Gastroesophageal sphincter (tissue), 4 donors: Measurements from ENCODE around the gene RBM12. TPM values are rescaled to one million over a fixed set of nuclear protein-coding genes. Genes with fewer than 3 reads are reported as not detected.
"Not testable (repeated sequence)": the region's sequence is repeated elsewhere in the genome, so short reads cannot be mapped to it uniquely, and the experiment has no call there.

ENCODE experiments used
- ATAC-seq: fragments of 150-250 bp; one replicate; pipeline ENCODE4 v1.9.1; 2016; ENCODE audit warnings: mild to moderate bottlenecking, moderate library complexity
- H3K27ac ChIP-seq, 4 donors: fragments of 200-600 bp; sonication (generic) in 3 of 4; 1 replicate in 3 of 4; 2 replicates in 1 of 4; pipeline ENCODE4 v1.5.1; 2016 to 2019
- H3K27me3 ChIP-seq: fragments of 200-600 bp; sonication (generic); one replicate; pipeline ENCODE4 v1.5.1; 2019
- H3K36me3 ChIP-seq, 2 donors: fragments of 200-600 bp; sonication (generic); one replicate each; pipeline ENCODE4 v1.5.1; 2019; ENCODE audit warnings: control low read depth in 1 of 2
- H3K4me1 ChIP-seq, 3 donors: fragments of 200-600 bp; sonication (generic); 1 replicate in 2 of 3; 2 replicates in 1 of 3; pipeline ENCODE4 v1.5.1; 2016 to 2019; ENCODE audit warnings: control low read depth in 2 of 3
- H3K4me3 ChIP-seq, 2 donors: fragments of 200-600 bp; sonication (generic); one replicate each; pipeline ENCODE4 v1.5.1; 2019; ENCODE audit warnings: mild to moderate bottlenecking in 1 of 2, moderate library complexity in 1 of 2
- H3K9me3 ChIP-seq, 3 donors: fragments of 200-600 bp; sonication (generic); one replicate each; pipeline ENCODE4 v1.5.1; 2017 to 2019; ENCODE audit warnings: control low read depth in 2 of 3
- EP300 ChIP-seq: sonication (generic); formaldehyde crosslinking; IDR thresholded peaks from one replicate; pipeline ENCODE4 v1.6.1; 2017; ENCODE audit warnings: antibody characterized with exemption, mild to moderate bottlenecking
- POLR2A ChIP-seq, 2 donors: fragments of 450-650 bp; IDR thresholded peaks; one replicate each; pipeline ENCODE4 v1.6.1; 2017; ENCODE audit warnings: antibody characterized with exemption in 2 of 2, mild to moderate bottlenecking in 2 of 2, moderate library complexity in 1 of 2
- POLR2AphosphoS5 ChIP-seq: sonication (generic); formaldehyde crosslinking; IDR thresholded peaks from one replicate; pipeline ENCODE4 v1.6.1; 2017; ENCODE audit warnings: antibody characterized with exemption
- WGBS, 2 donors: methylation state at CpG; one replicate each; pipeline ENCODE4 v1.1.5; 2018; ENCODE audit warnings: low coverage in 1 of 2; 5-methylcytosine and 5-hydroxymethylcytosine counted together
- total RNA-seq, 4 donors: library from RNA; depleted of rRNA; stranded (reverse); fragments of >200 nt; gene quantifications; one replicate each; pipeline ENCODE4 v1.1.0, GENCODE V29; 2016
- TF ChIP-seq, protein P1 (sequence below), 4 experiments: fragments of 200-600 bp in 2 of 4; fragments of 450-650 bp in 2 of 4; sonication (generic) in 1 of 4; IDR thresholded peaks; one replicate each; pipeline ENCODE4 v1.5.1; 2017 to 2019; ENCODE audit warnings: antibody characterized with exemption in 4 of 4, mild to moderate bottlenecking in 2 of 4, moderate library complexity in 2 of 4

The RBM12 gene
- total RNA-seq, 4 donors from 2014 or later = 18.9 to 36.3 (median 29.5) TPM

DNA sequence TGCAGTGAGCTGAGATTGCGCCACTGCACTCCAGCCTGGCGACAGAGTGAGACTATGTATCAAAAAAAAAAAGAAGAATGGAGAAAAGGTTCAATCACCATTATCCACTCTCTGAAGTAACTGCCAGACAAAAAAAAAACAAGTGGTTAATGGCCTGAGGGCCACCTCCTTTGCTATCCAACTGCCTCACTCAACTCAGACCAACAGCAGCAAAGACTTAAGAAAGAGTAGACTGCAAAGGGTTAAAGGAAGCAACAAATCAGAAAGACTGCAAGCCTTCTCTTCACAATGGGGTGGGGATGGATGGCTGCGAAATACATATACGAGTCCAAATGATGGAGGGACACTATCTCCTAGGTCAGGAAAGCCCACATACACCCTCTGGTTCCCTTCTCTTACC, 31.3 kb upstream of the RBM12 start:
- ATAC-seq = no peak
- WGBS, 2 donors = 77 to 78% methylated on average over 3 of the region's 4 CpGs
- Histone ChIP-seq H3K4me1 (peaks cover 0 to 32% (median 11%) of the 10 kb centered on the region in 3 donors), H3K36me3 (peaks cover 0 to 56% of the 10 kb centered on the region in 2 donors), H3K9me3 (no peaks in the 10 kb centered on the region), H3K27me3 (no peaks in the 10 kb centered on the region), H3K27ac (no peak overlapping the region), H3K4me3 (no peak overlapping the region)
- TF ChIP-seq, protein P1, sequence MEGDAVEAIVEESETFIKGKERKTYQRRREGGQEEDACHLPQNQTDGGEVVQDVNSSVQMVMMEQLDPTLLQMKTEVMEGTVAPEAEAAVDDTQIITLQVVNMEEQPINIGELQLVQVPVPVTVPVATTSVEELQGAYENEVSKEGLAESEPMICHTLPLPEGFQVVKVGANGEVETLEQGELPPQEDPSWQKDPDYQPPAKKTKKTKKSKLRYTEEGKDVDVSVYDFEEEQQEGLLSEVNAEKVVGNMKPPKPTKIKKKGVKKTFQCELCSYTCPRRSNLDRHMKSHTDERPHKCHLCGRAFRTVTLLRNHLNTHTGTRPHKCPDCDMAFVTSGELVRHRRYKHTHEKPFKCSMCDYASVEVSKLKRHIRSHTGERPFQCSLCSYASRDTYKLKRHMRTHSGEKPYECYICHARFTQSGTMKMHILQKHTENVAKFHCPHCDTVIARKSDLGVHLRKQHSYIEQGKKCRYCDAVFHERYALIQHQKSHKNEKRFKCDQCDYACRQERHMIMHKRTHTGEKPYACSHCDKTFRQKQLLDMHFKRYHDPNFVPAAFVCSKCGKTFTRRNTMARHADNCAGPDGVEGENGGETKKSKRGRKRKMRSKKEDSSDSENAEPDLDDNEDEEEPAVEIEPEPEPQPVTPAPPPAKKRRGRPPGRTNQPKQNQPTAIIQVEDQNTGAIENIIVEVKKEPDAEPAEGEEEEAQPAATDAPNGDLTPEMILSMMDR (IDR thresholded peaks at IDR 0.05) = no peak
- TF ChIP-seq EP300 (no peak), POLR2A (IDR thresholded peaks at IDR 0.05) (no peak), POLR2AphosphoS5 (no peak)

DNA sequence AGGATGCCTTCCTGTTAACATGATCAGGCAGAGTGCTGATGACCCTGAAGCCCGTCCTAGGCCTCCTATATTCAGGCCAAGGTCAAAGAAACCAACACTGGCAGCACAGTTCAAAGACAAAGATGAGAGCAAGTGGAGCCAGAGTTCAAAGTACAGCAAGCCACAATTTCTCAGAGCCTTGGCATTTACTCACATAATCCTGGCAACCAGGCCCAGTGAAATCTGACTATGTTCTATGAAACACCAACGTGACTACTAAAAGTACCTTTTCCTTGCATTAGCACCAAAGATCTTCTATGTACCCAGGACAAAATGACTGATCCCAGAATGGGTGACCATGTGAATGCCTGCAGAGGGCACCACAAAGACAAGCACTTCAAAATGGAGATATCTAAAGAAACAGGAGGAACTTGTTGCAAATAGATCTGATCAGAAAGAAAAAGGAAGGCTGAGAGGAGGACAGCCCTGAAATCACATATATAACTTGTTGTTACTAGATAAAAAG, 30.6 kb upstream of the RBM12 start:
- no peak for ATAC-seq
- H3K27ac ChIP-seq = no peak overlapping the region
- no peak overlapping the region for H3K4me3 ChIP-seq
- peaks cover 0 to 26% (median 11%) of the 10 kb centered on the region in 3 donors for H3K4me1 ChIP-seq
- 60 to 78% methylated on average over 1 to 2 of the region's 2 CpGs for WGBS, 2 donors
- TF ChIP-seq, protein P1 (IDR thresholded peaks at IDR 0.05) = no peak
- TF ChIP-seq POLR2AphosphoS5 (no peak), POLR2A (IDR thresholded peaks at IDR 0.05) (no peak)
- H3K27me3 ChIP-seq = no peaks in the 10 kb centered on the region
- peaks cover 0 to 61% of the 10 kb centered on the region in 2 donors for H3K36me3 ChIP-seq
- no peaks in the 10 kb centered on the region for H3K9me3 ChIP-seq

DNA sequence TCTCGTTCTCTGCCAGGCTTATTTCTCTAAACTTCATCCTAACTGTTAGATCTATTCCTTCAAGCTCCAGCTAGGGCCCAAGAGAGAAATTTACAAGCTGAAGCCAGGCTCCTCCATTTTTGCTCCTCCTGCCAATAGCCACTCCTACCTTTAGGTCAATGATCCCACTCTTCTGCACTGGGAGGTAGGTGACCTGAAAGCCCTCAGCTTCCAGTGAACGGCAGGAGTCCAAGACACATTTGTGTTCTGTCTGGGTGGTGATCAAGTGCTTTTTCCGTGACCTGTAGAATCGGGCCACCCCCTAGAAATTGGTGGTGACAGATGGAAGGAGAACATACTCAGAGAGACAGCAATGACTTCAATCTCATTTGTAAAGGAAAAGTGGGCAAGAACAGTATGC, 25.6 kb upstream of the RBM12 start:
- peaks cover 0 to 99% of the 10 kb centered on the region in 2 donors for H3K36me3 ChIP-seq
- H3K9me3 ChIP-seq = no peaks in the 10 kb centered on the region
- WGBS, 2 donors = 77% methylated on average over 4 of the region's 4 CpGs; no CpG with 5 or more reads in 1 of the 2 donors
- H3K4me3 ChIP-seq = no peak overlapping the region
- TF ChIP-seq POLR2A (IDR thresholded peaks at IDR 0.05) = no peak
- TF ChIP-seq, protein P1 (IDR thresholded peaks at IDR 0.05) = no peak
- TF ChIP-seq EP300 = no peak
- TF ChIP-seq POLR2AphosphoS5 = no peak
- H3K4me1 ChIP-seq = no peaks in the 10 kb centered on the region
- H3K27me3 ChIP-seq = no peaks in the 10 kb centered on the region
- no peak overlapping the region for H3K27ac ChIP-seq
- ATAC-seq = no peak

DNA sequence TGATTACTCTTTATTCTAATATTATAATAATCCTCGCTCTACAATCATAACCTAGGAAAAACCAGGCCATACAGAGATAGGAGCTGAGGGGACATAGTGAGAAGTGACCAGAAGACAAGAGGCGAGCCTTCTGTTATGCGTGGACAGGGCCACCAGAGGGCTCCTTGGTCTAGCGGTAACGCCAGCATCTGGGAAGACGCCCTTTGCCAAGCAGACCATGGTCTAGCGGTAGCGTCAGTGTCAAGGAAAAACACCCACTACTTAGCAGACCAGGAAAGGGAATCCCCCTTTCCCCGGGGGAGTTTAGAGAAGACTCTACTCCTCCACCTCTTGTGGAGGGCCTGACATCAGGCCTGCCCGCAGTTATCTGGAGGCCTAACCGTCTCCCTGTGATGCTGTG, 22.2 kb upstream of the RBM12 start:
- H3K9me3 ChIP-seq, H3K27ac ChIP-seq, H3K4me3 ChIP-seq, H3K4me1 ChIP-seq, H3K27me3 ChIP-seq, ATAC-seq: not testable (repeated sequence)
- WGBS, 2 donors = 83 to 90% methylated on average over 7 to 9 of the region's 11 CpGs
- peaks cover 0 to 91% of the 10 kb centered on the region in 2 donors for H3K36me3 ChIP-seq

DNA sequence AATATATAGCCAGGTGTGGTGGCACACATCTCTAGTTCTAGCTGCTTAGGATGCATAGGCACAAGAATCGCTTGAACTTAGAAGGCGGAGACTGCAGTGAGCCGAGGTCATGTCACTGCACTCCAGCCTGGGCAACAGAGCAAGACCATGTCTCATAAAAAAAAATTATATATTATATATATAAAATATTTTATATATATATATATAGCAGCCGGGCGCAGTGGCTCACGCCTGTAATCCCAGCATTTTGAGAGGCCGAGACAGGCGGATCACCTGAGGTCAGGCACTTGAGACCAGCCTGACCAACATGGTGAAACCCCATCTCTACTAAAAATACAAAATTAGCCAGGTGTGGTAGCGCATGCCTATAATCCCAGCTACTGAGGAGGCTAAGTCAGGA, 20.7 kb upstream of the RBM12 start:
- not testable (repeated sequence) for H3K9me3 ChIP-seq, H3K4me3 ChIP-seq, ATAC-seq, H3K4me1 ChIP-seq, H3K27ac ChIP-seq, H3K27me3 ChIP-seq
- H3K36me3 ChIP-seq = peaks cover 0 to 91% of the 10 kb centered on the region in 2 donors
- WGBS, 2 donors = 89% methylated on average over 7 to 9 of the region's 9 CpGs

DNA sequence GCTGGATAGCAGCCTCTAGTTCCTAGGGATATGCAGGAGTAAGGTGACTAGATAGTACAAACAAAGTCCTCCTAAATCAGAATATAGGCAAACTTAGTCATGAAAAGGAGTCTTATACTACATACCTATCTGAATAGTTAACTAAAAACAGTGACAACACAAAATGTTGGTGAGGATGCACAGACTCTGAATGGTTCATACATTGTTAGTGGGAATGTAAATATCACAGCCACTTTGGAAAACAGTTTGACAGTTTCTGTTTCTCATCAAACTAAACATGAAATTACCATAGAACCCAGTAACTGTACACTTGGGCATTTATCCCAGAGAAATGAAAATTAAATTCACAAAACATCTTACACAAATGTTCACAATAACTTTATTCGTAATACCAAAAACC, 17.3 kb upstream of the RBM12 start:
- Histone ChIP-seq H3K4me1 (no peaks in the 10 kb centered on the region), H3K27ac (no peak overlapping the region), H3K27me3 (no peaks in the 10 kb centered on the region), H3K9me3 (no peaks in the 10 kb centered on the region), H3K36me3 (peaks cover 0 to 91% of the 10 kb centered on the region in 2 donors), H3K4me3 (no peak overlapping the region)
- no peak for ATAC-seq
- TF ChIP-seq POLR2A (IDR thresholded peaks at IDR 0.05) = no peak
- TF ChIP-seq, protein P1 (IDR thresholded peaks at IDR 0.05) = no peak
- TF ChIP-seq POLR2AphosphoS5 = no peak
- no peak for TF ChIP-seq EP300
- 88 to 93% methylated on average over 1 of the region's 1 CpG for WGBS, 2 donors
